Measurements from ENCODE around the gene PRKAR2A.
A peak's percentile ranks its signal among the peaks of the same experiment; 100 is the strongest.

The PRKAR2A gene

DNA sequence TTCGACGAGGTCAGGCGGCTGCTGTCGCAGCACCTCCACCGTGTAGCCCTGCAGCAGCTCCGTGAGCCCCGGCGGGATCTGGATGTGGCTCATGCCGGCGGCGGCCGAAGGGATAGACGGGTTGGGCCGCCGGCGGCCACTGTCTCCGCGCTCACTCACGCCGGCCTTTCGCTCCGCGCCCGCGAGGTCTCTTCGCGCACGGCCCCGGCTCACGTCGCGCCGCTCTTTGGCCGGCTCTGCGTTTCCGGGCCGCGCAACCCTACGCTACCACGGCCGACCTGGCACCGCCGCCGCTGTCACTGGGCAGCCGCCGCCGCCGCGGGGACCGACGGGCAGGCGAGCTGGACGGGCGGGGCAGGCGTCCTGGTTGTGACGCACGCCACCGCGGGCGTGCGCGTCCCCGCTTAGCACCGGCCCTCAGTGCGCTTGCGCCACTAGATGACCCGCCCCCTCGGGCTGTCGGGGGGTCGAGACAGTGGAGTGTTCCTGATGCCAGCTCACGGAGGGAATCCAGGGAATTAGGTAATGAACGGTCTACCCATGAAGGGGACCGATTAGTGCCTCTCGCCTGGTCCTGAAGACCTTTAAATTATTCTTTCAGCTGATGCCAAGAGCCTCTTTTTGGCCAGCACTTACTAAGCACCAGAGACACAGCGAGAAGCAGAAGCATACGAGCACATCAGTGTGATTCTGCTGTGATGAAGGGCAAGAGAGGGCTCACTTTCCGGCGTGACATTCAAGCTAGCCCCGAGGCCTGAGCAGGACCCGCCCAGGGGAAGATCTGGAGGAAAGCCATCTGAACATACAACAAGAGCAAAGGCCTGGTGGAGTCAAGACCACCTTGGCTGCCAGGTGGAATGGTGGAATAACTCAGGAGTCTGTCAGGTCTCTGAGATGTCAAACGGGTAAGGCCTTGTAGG, at the start of gene PRKAR2A:
PRKAR2A (minus strand) TSS at position 371 of the 920 bp plus-strand sequence; CDS start at position 93, 278 bp downstream.
- peak; percentile 84 to 86 for DNase-seq

DNA sequence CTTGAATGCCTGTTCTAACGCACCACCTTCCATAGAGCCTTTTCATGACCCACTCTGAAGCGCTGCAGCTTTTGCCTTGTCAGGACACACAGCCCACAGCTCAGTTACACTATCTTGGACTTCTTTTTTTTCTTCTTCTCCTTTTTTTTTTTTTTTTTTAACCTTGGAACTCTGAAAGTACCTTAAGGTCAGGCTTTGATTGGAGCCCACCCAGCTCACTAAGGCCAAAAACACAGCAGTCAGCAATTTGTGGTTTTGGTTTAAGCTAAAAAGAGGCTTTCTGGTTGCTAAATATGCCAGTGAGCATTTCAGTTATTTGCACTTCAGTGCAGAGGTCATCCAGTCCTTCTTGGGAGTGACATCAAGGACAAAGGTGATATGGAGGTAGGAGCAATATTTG, 49.3 kb upstream of the PRKAR2A start:
- DNase-seq, result no peak

DNA sequence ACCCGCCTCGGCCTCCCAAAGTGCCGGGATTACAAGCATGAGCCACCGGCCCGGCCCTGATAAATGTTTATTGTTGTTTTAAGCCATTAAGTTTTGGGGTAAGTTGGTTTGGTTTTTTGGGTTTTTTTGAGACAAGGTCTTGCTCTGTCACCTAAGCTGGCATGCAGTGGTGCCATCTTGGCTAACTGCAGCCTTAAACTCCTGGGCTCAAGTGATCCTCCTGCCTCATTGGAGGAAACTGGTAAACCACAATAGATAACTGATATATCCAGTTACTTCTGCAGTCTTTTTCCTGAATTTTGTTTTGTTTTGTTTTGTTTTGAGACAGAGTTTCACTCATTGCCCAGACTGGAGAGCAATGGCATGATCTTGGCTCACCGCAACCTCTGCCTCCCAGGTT, 46.8 kb upstream of the PRKAR2A start:
- DNase-seq, result no peak

DNA sequence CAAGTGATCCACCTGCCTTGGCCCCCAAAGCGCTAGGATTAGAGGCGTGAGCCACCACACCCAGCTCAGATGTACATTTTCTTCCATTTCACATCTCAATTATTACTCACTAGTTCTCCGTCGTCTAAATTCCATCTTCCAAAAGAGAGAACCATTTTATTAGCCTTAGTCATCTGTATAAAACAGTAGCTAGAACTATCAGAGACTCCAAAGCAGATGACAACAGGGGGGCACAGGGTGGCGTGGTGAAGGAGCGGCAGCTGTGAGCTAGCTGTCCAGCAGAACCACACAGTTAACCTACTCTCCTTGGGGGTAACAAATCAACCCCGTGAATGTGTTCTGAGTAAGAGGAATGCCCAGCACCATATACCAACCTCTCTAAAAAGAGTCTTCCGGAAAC, 43.9 kb upstream of the PRKAR2A start:
- DNase-seq, result no peak

DNA sequence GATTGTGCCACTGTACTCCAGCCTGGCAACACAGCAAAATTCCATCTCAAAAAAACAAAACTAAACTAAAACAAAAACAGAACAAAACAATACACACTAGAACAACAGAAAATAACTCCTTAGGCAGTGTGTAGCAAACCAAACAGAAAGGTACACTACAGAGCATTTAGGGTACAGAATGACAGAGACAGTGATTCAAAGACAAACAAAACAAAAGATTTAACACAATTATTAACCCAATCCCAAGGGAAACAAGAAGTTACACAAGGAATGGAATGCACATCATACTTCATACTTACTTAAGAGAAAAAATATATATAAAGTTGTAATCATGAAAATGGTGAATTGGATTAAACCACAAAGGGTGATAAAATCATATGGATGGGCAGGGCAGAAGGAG, 38.1 kb upstream of the PRKAR2A start:
- no peak for DNase-seq

DNA sequence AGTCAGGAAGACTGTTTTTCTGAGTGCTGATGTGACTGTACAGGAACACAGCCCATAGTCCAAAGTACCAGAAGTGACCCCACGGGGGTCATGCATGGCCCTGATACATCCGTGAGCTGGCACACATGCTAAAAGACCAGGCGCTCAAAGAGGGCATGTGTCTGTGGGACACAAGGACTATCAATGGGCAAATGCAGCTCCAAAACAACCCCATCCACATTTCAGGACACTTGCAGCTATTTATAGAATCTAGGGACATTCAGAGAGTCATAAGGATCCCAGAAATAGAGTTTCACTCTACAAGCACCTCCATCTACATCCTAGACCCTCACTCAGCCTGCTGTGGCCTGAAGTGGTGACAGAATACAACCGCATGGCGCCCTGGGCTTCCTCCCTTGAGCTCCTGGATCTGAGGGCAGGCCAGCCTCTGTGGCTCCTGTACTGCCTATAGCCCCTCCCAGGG, 34.0 kb upstream of the PRKAR2A start:
- no peak for DNase-seq

DNA sequence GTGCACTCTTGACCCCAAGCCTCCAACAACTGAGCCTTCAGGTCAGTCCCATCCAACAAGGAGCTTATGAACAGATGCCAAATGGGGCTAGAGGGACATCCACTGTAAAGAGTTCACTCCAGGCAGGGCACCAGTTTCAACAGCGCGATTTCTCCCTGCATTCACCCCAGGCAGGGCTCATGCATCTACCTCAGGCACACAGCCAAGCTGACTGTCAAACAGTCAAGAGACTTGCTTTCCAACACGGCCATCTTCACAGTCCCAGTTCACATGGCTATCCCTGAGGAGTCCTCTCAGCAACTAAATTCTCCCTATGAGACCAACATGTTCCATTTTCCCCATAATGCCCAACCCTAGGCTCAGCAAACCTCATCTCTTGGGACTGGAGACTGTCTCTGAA, 33.3 kb upstream of the PRKAR2A start:
- DNase-seq, result no peak

DNA sequence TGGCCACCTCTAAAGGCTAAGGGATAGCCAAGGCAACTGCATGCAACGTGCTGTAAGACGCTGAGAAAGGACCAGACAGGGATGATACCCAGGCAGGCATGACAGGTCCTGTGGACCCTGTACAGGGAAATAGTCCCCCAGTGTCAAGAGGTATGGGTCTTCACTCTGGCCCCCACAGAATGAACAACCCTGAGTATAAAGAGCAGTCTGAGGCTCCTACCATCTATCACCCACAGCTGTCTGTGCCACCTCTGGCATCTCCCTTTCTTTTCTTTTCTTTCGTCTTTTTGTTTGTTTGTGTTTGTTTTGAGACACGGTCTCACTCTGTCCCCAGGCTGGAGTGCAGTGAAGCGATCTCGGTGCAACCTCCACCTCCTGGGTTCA, 32.3 kb upstream of the PRKAR2A start:
- DNase-seq, result no peak

DNA sequence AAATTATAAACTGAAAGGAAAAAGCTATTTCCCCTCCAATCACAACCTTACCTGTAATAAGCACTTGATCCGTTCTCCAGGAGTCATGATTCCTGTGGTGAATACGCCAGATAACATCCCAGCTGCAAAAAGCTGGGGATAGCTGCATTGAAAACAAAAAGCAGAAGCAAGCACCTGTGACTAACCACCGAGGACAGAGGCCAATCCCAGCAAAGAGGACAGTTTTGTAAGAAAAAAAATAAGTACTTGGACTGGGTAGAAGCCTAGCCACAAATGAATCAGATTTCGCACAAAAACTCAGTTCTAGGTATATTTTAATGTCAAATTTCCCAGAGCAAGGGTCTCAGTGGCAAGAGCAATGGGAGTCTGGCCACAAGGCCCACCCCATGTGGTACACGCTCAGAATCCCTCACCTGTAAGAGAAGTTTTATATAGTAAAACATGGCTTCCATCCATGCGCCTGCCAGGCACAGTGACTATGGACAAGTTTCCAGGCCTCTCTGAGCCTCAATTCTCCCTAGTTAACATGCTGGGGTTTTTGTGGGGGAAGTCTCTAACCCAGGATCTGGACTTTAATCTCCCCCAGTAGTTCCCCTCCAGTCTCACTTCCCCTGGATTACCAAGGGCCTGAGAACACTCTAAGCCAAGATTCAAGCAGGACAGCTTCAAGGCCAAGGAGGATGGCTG, 31.8 kb upstream of the PRKAR2A start:
- no peak for DNase-seq

DNA sequence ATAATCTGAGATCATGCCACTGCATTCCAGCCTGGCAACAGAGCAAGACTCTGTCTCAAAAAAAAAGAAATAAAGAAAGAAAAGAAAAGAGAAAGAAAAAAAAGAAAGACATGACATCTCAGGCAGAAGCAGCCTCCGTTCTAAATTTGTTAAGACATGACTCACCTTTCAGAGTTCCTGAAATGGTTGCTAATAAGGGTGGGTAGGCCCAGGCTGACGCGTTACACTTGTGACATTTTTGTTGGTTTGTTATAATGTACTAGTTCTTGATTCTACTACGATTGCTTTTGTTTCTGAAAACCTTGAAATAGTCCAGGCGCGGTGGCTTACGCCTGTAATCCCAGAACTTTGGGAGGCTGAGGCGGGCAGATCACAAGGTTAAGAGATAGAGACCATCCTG, 30.0 kb upstream of the PRKAR2A start:
- DNase-seq, result no peak

DNA sequence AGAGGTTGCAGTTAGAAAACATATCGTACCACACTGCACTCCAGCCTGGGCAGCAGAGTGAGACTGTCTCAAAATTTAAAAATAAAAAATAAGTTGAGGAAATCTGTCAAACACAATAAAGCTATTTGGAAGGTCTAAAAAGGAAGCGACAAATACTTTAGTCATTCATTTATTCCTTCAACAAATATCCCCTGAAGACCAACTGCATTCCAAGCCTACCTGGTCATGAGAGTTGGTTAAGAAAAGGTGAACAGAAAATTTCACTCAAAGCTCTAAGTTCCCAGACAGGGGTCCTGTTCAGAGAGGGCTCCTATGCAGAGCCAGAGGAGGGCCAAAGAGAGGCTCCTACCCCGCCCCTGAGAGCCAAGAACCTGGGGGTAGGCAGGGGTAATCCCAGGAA, 15.4 kb upstream of the PRKAR2A start:
- no peak for DNase-seq

DNA sequence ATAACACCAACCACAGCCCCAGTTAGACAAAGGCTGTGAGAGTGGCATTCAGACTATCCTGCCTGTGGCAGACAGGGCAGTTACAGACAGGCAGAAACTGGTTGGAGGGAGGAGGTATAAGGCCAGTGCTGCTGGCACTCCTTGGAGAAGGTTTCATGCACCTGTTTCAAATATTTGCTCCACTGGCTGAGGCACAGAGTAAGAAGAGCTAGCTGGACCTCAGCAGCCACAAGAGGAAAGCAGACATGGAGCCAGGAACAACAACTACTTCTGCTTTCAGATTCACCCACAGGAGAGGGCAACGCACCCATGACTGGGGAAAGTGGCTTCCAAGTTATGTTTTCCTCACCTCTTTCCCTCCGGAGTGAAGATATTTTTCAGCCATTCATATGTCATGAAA, 11.5 kb upstream of the PRKAR2A start:
- no peak for DNase-seq

DNA sequence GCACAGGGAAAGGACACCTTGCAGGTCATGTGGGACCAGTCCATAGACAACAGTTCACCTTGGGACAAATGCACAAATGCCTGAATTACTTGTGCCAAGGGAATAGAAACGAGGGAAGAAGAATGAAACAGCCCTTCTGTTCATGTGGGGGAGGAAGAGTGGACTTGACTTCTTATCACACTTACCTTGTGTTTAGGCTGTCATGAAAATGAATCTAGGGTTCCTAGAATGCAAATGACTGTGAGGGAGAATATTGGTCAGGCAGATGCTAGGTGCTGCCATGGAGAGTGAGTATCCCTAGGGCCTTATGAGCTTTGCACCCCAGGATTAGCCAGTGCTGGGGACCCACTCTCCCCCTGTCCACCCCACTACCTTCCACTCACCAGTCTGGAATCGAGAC, 11.0 kb upstream of the PRKAR2A start:
- DNase-seq, result no peak

DNA sequence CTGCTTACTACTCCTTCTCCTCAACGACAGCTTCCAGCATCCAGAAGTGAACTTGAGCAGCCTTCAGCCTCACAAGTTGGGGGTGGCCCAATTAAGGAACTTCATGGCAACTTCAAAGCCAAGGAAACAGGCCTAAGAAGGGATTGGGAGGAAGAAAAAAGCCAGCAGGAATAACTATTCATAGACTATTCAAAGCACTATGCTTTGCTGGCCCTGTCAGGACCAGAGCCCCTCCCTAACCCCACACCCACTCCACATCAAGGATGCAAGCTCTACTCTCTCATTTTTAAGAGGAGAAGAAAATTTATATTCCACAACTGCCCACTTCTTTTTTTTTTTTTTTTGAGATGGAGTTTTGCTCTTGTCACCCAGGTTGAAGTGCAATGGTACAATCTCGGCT, 10.0 kb upstream of the PRKAR2A start:
- DNase-seq, result no peak

DNA sequence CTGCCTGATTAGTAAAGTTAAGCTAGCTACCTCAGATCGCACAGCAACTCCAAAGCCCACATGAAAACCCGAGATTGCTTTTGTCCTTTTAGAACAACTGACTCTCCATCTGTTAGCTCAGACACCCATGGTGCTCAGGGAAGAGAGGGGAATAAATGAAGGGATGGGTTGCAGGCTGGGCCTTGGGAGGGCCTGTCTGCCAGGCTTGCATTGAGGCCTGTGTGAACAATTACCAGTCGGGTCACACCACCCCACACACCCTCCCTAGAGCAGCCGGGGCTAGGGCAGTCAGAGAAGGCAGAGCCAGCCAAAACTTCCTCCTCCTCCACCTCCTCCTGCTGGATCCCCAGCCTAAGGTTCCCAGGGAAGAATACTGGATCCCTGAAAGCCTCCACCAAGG, 8.8 kb upstream of the PRKAR2A start:
- DNase-seq, result no peak

DNA sequence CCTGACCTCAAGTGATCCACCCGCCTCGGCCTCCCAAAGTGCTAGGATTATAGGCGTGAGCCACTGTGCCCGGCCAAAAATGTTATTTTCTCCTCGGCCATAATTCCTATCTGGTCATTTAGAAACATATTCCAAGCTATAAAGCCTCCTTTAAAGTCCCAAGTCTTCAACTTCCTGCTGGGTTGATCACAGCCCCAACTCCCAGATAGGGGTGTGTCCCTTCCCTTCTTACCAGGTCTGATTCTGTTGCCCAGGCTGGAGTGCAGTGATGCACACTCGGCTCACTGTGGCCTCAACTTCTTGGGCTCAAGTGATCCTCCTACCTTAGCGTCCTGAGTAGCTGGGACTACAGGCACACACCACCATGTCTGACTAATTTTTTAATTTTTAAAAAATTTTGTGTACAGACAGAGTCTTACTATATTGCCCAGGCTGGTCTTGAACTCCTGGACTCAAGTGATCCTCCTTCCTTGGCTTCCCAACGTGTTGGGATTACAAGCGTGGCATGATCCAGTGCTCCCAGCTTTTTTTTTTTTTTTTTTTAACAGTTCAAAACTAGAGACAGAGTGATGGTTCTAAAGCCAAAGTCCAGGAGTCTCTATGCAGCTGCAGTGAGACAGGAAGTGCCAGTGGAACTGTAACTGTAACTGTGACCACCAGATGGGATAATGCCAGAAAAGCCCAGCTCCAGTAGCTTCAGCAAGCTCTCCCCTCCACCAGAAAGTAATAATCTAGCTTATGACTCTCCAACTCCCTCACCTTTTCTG, 8.2 kb upstream of the PRKAR2A start:
- no peak for DNase-seq

DNA sequence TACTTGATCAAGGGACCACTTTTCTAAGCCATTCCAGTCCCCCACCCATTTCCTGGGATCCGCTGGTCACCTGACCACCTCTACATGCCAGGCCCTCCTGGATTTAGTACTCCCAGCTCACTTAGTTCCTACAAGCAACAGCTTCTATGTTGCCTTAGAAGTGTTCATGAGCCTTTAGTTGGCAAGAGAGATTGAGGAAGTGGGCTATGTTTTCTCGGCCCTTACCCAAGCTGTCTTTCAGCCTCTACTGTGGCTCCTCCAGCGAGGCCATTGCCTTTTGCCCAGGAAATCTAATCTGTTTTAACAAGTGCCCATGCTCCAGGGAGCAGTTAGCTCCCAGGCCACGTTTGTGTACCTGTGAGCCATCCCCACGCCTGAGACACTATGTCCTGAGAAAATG, 4.5 kb upstream of the PRKAR2A start:
- no peak for DNase-seq

DNA sequence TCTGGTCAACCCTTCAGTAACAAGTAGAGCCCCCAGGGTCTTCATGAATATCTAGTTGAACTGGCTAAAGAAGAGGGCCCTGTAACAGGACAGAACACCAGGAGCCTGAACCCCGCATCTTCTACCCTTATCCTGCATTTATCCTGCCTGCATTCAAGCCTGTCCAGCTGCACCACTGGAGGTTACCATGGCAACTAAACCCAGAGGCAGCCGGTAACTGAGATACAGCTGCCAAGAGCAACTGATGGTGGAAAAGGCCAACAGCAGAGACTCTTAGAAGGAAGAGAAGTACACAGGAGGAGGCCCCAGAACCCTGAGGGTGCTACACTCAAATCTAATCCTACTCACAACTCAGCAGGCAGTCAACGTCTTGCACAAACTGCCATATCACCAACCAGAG, 3.7 kb upstream of the PRKAR2A start:
- no peak for DNase-seq

DNA sequence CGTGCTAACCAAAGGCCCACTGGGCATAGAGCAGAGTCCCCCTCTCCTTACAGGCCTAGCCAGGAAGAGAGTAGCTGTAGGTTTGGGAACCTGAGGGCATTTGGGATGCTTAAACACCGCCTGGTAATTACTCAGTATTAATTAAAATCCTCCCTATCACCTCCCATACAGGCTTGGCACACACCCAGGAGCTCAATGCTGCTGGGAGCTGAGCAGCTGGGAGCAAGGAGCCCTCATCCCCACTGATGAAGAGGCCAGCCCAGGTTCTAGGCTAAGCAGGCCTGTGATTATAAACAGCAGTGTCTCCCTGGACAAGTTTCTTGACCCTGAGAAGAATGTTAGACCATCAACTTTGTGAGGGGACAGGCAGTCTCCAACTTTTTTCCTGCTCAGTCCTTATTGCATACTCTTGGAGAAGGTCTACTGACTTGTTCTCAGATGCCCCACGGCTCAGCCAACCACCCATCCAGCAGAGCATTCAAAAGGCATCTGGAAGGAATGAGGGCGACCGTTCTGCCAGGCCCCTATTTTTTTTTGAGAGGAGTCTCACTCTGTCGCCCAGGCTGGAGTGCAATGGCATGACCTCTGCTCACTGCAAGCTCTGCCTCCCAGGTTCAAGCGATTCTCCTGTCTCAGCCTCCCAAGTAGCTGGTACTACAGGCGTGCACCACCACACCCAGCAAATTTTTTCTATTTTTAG, 1.3 kb upstream of the PRKAR2A start:
- DNase-seq, result no peak

DNA sequence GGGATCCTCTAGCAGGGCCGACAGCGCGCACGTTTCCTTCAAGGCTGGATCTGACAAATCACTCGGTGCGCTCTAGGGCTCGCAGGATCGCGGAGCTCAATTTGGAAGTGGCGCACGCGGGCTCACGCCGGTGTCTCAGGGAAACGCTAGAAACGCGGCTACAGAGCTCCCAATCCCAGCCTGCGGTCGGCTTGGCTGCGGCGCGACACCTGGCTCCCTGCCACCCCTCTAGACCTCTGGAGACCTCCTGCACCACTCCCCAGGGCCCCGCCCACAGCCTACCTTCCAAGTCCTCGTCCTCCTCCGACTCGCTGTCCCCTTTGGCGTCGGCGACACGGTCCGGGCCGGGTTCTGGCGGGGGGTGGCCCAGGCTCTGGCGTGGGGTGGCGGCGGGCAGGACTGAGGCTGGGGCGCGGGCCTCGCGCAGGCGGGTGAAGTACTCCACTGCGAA, 596 bp downstream of the PRKAR2A start:
- DNase-seq, result peak; percentile 52 to 64

DNA sequence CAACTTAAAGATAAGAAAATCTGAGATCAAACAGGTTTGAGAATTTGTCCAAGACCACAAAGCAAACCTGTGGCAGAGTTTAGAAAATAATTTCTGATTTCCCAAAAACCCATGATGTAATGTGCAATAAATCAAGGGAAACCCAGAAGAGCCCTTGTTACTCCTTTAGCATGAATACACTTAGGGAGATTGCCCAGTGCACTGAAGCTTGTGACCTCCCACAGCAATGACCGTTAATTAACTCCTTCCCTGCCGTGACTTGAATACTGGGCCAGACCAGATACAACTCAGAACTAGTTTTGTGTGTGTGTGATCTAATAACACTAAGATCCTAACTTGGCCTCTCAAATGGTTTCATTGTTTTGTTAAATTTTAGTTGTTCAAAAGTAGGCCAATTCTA, 2.5 kb downstream of the PRKAR2A start:
- DNase-seq, result no peak

DNA sequence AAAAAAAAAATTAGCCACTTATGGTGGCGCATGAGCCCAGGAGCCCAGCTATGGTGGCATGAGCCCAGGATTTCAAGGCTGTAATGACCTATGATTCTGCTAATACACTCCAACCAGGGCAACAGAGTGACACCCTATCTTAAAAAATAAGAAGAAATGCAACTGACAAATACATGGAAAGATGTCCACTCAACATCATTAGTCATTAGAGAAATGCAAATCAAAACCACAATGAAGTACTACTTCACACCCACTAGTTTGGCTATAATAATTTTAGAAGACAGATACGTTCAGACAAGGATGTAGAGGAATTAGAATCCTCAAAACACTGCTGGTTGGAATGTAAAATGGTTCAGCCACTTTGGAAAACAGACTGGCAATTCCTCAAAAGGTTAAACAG, 10.5 kb downstream of the PRKAR2A start:
- DNase-seq, result no peak
